Fibroblast of the aortic adventitia (primary cell): ENCODE results near the gene COL8A1. TPM values are rescaled to one million over a fixed set of nuclear protein-coding genes. Genes with fewer than 3 reads are reported as not detected.

Source experiments
- DNase-seq: peaks from one replicate; pipeline ENCODE4 v3.0.0-alpha.2; 2010; ENCODE audit warnings: low read depth
- H3K4me3 ChIP-seq: 2 replicates; pipeline ENCODE4 v1.5.1; 2011; ENCODE audit warnings: low read depth, mild to moderate bottlenecking, control low read depth, low read length, moderate library complexity
- CTCF ChIP-seq: IDR thresholded peaks from 2 replicates; pipeline ENCODE4 v1.5.1; 2011; ENCODE audit warnings: mild to moderate bottlenecking, low read length, control low read depth, inconsistent platforms; ENCODE audit not compliant: insufficient read depth
- total RNA-seq: library from RNA; depleted of rRNA; stranded (reverse); fragments of >200 nt; gene quantifications from 2 replicates; pipeline ENCODE4 v1.2.3, GENCODE V29; 2012; ENCODE audit warnings: low replicate concordance

The COL8A1 gene
- total RNA-seq, 1 donor = 25.1 TPM

- no peak for TF ChIP-seq CTCF
- no peak overlapping the region for H3K4me3 ChIP-seq
- no peak for DNase-seq
Observed at GRCh38 chr3:99678896-99679295, 40.5 kb downstream of the COL8A1 start.

- TF ChIP-seq CTCF = no peak
- DNase-seq = no peak
- no peak overlapping the region for H3K4me3 ChIP-seq
Observed at GRCh38 chr3:99681512-99681911, 43.1 kb downstream of the COL8A1 start.

GRCh38 chr3:99681976-99682375 lies 43.6 kb downstream of the COL8A1 start:
- DNase-seq = no peak

GRCh38 chr3:99683465-99683864 lies 45.1 kb downstream of the COL8A1 start:
- H3K4me3 ChIP-seq = no peak overlapping the region
- TF ChIP-seq CTCF = no peak
- no peak for DNase-seq

More at GRCh38 chr3:99681976-99682375, 43.6 kb downstream of the COL8A1 start:
- H3K4me3 ChIP-seq = no peak overlapping the region
- TF ChIP-seq CTCF = no peak

- no peak for DNase-seq
- TF ChIP-seq CTCF = no peak
- H3K4me3 ChIP-seq = no peak overlapping the region
Observed at GRCh38 chr3:99683876-99684275, 45.5 kb downstream of the COL8A1 start.

GRCh38 chr3:99684644-99685043 lies 46.2 kb downstream of the COL8A1 start:
- TF ChIP-seq CTCF = no peak
- H3K4me3 ChIP-seq = no peak overlapping the region
- DNase-seq = no peak

- no peak overlapping the region for H3K4me3 ChIP-seq
- DNase-seq = no peak
- no peak for TF ChIP-seq CTCF
Observed at GRCh38 chr3:99686469-99686868, 48.1 kb downstream of the COL8A1 start.
